IPS DF 19.7 (cell line): Measurements from ENCODE around the gene UTP15.

ENCODE experiments used
- DNase-seq: peaks from one replicate; pipeline ENCODE4 v3.0.0-alpha.2; 2013; ENCODE audit warnings: low read depth, low spot score

UTP15 gene

DNA sequence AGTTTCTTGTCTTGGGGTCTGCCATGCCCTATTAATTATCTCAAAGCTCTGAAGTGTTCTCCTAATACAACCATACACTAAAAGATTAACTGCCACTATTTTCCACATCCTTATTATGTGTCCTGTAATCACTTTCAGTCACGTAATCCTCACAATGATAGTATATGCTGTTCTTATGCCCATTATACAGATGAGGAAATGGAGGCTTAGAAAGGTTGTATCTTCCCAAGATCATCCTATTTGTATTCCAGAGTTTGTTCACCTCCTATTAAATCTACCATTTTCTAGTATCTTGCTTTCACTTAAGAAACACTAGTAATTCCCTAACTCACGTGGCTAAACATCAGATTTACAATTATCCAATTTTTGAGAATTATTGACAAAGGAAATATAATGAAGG lies 57.5 kb downstream of the UTP15 start:
- DNase-seq, result no peak

GRCh38 chr5:73623901-73624404 lies 58.4 kb downstream of the UTP15 start:
- no peak for DNase-seq

GRCh38 chr5:73624888-73625287 lies 59.3 kb downstream of the UTP15 start:
- no peak for DNase-seq

- no peak for DNase-seq
Measured at GRCh38 chr5:73625372-73625943, 59.9 kb downstream of the UTP15 start.

DNA sequence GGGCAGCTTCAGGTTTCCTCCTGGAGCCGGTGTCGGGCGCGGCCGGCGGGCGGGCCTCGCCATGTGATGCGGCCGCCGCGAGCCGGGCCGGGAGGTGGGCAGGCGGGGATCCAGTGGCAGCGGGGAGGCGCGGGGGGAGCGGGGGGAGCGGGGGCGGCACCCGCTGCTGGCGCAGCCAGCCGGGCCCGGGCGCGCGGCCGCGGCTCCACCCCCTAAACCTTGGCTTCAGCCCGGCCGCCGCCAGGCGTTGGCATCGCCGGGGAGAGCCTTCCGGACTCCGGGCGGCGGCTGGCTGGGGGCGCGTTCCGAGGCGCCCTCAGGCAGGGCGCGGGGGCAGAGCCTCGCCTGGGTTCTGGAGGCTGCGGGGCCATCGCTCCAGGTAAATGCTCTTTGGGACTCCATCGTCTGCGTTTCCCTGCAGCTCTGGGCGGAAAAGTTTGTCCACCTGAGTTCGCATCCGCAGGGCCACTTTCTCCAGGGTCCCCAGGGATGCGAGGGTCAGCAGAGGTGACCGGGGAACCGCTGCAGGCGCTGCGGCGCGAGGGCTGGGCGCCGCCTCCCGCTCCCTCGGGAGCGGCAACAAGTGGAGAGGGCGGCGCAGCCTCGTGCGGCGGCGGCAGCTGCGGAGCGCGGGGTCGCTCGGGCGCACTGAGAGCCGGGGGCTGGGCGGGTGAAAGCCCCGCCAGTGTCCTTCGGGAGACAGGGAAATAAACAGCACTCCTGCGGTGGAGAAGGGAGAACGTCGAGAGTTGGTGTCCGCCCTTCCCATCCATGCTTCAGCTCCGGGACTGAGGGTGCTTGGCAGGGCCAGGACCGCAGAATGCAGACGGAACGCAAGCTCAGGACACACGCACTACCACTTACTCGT lies 60.6 kb downstream of the UTP15 start, which contains the start of gene ARHGEF28:
Gene ARHGEF28 (plus strand): TSS at position 253 of the 868 bp plus-strand sequence. CDS start 58,656 bp downstream, outside the sequence.
- DNase-seq, result no peak

DNA sequence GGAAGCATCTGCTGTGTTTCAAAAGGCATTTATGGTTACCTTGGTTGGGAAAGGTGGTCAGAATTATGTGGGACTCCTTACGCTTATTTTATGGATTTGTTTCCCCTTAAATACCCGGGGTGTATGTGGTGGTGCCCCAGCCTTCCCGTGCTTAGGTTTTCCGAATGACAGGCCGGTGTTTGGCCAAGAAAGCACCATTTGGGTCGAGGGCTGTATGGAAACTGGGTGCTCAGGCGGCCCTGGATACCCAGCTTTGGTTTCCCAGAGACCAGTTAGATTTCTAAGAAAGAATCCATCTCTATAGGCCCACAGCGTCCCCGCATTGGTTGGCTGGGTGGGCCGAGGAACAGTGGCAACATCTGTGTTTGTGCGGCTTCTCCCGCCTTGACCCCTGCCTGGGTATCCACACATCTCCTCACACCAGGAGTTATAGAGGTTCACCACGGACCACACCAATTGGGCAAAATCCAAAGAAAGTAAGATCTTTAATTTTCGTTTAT lies 61.3 kb downstream of the UTP15 start:
- no peak for DNase-seq

GRCh38 chr5:73629456-73629855 lies 63.9 kb downstream of the UTP15 start:
- no peak for DNase-seq

DNA sequence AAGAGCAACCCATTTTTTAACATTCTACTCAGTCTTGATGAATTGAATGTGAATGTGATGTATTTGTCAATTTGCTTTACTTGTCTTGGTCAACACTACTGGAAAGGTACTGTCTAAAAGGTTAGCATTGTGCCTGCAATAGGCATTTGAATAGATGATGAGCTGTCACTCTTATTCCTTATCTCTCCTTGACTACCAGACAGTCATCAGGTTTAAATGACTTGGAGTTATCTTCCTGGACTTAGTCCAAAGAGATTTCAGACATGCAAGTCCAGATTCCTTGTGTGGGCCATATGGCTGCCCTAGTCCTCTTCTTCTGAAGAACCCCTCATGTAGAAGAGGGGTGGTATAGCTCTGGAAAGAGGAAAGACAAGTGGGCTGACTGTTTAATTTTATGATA lies 65.2 kb downstream of the UTP15 start:
- DNase-seq, result no peak

- DNase-seq, result no peak
Measured at GRCh38 chr5:73631500-73631899, 66.0 kb downstream of the UTP15 start.
